Germinal center (tissue), 1 donor: ENCODE results near the gene TNFRSF14.

Experiments
- DNase-seq: peaks from one replicate; pipeline ENCODE4 v3.0.0; 2012; ENCODE audit warnings: mixed read lengths, low spot score

Gene TNFRSF14

DNA sequence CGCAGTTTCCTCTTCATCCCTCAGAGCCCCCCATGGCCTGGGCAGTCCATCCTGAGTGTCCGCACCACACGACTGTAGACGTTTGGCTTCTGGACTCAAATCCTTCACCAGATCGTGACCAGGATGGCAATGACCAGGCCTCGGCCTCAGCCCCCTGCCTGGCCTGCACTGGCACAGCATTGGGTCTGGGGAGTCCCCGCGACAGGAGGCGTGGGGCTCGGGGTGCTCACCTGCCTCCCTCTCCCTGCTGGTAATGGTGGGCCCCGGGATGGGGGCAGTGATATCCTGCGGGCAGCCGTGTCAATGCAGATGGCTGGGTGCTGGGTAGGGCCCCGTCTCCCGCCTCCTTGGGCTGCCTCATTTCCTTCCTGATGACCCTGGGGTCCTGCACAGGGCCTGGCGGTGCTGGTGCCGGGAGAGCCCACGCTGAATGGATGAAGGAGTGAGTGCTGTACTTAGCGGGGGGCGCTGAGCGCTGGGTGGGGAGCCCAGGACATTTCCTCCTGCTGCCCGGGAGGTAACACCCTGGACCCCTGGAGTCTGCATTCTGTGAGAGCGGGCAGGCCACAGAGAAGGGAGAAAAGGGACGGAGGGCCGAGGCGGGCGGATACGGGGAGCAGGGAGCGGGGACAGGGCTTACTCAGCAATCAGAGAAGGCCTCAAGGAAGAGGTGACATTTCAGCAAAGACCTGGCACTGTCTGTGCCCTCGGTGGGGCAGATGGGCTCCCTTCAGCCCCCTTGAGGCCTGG lies 2.1 kb upstream of the TNFRSF14 start:
- no peak for DNase-seq

DNA sequence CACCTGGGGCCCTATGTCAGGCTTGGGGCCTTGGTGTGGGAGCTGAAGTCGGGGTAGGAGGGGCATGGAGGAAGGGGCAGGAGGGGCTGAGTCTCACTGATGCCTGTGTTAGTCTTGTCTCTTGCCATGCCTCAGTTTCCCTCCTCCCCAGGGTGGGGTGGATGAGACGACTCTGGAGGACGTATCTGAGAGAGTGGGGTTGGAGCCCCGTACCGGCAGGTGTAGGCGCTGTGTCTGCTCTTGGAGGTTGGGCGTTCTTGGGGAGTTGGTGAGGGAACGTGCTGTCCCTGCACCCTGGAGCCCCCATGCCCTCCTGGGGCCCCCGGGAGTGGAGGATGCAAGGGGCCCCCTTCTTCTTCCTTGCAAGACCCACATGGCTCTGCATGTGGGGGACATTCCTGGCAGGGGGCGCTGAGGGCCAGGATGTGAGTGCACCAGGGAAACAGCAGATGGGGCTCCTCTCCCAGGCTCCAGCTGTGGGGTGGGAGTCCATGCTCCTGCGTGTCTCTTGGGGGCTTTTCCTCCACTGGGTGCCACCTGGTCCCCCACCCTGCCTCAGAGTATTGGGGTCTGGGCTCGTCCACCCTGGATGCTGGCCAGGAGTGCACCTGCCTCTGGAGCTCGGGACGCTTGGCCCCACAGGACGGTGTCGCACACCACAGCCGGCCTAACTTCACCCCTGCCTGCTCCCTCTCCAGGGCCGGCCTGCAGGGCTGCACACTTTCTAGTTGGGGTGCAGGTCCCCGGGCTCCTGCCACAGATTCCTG lies 1.4 kb upstream of the TNFRSF14 start:
- peak; percentile 49 for DNase-seq

DNA sequence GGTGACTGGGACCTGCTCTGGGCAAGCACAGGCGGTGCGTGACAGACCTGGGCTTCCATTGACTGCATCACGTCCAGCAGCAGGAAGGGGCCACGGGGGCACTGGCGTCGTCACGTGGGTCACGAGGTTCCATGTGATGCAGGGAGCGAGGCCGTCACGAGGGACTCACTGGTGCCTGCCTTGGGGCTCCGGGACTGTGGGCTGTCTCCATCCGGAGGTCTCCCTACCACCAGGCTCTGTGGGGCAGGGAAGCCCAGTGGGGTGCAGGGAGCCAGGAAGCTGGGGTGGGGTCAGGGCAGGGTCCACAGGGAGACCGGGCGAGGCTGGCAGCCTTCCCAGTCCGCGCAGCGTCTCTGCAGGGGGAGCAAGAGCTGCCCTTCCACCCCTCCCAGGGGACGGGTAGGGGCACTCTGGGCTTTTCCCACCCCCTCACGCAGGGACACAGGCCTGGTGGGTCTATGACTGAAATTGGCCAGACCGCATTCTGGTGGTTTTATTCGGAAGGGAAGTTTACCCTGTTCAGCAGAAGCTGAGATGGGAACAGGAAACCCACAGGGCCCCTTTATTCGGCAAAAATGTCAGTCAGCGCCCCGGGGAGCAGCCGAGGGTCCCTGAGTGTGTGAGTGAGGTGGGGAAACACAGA lies 416 bp upstream of the TNFRSF14 start:
- DNase-seq, result peak; percentile 61

DNA sequence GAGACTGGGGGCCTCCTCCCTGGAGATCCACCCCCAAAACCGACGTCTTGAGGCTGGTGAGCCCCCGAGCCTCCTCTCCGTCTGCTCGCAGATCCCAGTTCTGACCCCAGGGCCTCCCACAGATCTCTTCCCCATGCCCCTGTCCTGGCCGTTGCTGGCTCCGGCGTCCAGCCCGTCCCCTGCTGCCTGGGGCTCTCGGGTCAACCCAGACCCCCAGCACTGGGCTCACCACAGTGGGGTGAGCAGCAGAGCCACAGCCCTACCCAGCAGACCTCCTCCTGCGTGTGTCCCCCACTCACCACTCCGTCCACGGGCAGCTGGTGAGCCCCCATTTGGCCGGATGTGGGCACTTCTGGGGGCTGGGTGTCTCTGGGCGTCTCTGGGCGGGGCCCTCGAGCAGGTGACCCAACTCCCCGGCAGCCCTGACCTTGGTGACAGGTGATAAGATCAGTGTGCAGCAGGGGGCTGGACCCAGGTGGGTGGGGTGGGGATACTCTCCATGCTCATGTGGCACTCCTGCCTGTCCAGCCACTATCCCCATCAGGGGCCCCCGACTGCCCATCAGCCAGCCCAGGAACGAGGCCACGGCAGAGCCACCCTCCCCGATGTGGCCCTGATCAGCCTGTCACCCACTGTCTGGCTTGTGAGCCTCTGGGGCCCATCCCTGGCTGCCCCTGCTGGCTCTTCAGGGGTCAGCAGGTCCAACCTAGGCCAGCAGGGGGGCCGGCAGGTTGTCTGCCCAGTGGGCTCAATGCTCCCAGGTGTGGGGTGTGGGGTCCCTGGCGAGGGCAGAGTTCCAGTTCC lies 709 bp downstream of the TNFRSF14 start:
- DNase-seq, result peak; percentile 19

DNA sequence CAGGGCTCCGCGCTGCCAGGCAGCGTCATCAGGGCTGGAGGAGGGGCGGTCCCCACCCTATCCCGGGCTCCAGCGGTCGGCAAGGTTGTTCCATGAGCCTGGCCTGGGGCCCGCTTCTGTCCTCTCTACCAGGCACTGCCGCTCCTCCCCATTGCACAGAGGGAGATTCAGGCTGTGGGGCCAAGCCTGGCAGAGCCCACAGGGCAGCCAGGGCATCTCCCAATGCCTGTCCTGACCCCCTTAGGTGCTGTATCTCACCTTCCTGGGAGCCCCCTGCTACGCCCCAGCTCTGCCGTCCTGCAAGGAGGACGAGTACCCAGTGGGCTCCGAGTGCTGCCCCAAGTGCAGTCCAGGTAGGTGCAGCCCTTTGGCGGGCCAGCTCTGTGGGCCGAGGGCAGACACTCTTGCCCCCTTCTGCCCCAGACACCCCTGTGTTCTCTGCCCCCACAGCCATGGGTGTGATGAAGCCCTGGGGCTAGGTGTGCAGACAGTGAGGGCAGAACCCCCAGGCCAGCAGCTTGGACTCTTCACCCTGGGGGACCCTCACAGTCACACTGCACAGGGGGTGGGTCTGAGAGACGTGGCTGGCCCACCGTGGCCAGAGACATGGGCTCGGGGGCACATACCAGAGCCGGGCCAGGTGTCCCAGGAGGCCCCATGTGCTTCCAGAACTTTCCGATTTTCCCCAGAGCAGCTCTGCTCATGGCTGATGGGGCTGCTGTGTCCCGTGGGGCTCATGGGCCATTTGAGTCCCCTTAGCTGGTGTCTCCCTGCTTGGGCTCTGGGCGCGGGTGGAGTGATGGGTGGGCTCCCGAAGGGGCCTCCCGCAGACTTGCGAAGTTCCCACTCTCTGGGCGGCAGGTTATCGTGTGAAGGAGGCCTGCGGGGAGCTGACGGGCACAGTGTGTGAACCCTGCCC lies 1.6 kb downstream of the TNFRSF14 start:
- no peak for DNase-seq

DNA sequence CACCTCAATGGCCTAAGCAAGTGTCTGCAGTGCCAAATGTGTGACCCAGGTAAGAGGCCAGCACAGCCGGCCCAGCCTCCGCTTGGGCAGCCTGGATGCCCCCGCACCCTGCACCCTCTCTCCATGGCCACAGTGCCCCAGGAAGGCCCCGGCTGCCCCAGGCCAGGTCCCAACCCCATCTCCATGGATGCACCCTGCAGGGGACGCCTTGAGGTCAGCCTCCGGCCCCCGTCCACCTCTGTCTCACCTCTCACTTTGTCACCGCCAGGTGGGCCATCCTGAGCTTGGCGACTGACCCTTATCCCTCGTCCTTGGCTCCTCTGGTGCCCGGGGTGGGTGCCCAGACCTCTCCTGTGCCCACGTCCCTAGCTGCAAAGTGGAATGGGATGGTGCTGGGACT lies 2.2 kb downstream of the TNFRSF14 start:
- DNase-seq, result no peak

DNA sequence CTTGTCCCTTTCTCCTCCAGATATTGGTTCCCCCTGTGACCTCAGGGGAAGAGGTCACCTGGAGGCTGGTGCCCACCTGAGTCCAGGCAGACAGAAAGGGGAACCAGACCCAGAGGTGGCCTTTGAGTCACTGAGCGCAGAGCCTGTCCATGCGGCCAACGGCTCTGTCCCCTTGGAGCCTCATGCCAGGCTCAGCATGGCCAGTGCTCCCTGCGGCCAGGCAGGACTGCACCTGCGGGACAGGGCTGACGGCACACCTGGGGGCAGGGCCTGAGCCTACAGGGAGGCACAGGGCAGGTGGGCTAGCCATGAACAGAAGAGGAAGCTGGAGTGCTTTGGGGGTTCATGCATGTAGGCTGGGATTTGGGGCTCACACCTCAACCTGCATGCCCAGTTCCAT lies 2.7 kb downstream of the TNFRSF14 start:
- DNase-seq, result no peak

DNA sequence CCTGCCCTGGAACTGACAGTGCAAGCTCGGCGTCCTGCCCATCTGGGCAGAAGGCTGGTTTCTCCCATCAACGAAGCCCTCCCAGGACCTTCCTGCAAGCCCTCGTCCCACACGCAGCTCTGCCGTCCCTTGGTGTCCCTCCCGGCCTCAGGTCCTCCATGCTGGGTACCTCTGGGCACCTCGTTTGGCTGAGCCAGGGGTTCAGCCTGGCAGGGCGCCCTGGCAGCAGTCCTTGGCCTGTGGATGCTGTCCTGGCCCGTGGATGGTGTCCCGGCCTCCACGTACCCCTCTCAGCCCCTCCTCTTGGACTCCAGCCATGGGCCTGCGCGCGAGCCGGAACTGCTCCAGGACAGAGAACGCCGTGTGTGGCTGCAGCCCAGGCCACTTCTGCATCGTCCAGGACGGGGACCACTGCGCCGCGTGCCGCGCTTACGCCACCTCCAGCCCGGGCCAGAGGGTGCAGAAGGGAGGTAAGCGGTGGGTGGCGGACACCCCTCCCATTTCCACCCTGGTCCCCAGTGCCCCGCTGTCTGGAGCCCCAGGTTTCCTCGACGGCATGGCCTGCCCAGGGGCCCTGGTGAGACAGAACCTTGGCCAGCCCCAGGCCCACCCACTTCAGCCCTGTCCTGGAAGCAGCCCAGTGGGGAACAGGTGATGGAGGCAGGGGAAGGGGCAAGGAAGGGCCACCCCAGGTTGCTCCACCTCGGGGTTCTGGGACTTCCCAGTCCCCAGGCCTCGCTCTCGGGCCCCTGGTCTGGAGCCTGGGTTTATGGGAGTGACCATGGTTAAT lies 3.5 kb downstream of the TNFRSF14 start:
- DNase-seq, result no peak

DNA sequence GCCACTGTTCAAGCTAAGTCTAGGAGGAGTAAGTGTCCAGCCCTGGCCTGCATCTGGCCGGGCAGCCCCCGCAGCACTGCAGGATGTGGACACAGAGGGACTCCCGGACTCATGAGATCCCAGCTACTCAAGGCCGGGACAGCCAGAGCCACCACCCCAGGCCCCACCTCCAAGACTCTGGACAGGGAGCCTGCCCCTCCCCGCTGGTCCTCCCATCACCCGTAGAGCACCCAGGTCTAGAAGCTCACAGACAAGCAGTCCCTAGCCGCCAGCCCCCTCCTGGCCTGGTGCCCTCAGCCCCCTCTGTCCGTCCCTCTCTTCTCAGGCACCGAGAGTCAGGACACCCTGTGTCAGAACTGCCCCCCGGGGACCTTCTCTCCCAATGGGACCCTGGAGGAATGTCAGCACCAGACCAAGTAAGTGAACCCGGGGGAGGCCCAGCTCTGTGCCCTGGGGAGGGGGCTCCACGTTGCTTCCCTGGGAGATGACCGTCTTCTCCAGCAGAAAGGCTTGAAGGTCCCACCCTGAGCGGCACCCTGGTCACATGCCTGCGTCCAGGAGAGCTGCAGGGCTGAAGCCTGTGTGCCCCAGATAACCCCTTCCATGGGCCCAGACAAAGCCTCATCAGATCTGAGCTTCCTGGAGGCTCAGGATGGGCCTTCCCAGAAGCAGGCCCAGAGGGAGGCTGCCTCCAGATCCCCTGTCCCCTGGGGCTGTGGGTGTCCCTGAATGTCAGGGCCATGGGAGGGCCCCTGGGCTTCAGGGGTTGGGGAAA lies 4.3 kb downstream of the TNFRSF14 start:
- DNase-seq, result no peak

DNA sequence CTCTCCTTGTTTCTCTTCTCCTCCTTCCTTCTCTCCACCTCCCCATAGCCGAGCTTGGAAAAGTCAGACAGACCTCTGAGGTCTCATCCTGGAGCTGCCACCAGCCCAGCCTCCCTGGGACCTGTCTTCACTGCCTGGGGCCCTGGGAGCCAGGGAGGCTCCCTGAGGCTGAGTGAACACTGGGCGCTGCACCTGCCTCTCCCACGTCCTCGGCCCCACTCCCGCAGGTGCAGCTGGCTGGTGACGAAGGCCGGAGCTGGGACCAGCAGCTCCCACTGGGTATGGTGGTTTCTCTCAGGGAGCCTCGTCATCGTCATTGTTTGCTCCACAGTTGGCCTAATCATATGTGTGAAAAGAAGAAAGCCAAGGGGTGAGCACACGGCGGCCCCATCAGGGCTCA lies 5.3 kb downstream of the TNFRSF14 start:
- DNase-seq, result no peak

DNA sequence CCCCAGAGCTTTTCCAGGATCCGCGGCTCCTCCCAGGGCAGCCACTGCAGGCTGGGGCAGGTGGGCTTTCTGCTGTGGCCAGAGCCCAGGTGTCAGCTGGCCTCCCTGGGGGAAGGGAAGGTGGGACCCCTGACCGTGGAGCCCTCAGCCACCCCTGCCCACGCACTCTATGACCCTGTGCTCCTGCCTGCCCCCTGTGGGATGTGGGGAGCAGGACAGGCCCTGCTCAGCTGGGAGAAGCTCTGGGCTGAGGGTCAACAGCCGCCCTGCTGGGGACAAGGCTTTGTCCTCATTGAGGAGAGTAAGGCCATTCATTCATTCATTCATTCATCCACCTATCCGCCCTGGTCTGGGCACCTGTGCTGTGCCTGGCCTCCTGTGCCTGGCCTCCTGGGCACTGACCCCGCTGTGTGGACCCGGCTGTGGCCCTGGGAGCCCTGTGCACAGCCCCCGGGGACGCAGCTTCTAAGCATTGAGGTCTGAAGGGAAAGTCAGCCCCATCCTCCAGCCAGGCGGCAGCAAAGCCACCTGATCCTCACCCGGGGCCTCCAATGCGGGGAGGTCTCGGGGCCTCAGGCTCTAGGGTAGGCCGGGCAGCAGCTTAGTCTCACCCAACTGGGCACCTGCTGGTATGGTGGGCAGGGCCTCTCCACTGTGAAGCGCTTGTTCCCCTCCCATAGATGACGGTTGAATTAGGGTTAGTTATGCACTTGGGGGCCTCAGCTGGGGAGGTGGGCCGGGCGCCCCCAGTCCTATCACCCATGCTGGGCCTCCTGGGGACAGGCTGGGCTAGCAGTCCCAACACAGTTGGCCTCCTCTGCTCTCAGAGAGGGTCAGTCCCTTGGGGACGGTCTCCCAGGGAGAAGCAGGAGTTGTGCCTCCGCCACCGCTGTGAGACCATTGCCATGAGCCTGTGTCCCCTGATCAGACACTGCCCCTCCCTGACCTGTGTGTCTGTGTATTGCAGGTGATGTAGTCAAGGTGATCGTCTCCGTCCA lies 6.0 kb downstream of the TNFRSF14 start:
- DNase-seq, result no peak

DNA sequence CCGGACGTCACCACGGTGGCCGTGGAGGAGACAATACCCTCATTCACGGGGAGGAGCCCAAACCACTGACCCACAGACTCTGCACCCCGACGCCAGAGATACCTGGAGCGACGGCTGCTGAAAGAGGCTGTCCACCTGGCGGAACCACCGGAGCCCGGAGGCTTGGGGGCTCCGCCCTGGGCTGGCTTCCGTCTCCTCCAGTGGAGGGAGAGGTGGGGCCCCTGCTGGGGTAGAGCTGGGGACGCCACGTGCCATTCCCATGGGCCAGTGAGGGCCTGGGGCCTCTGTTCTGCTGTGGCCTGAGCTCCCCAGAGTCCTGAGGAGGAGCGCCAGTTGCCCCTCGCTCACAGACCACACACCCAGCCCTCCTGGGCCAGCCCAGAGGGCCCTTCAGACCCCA lies 7.0 kb downstream of the TNFRSF14 start:
- no peak for DNase-seq

DNA sequence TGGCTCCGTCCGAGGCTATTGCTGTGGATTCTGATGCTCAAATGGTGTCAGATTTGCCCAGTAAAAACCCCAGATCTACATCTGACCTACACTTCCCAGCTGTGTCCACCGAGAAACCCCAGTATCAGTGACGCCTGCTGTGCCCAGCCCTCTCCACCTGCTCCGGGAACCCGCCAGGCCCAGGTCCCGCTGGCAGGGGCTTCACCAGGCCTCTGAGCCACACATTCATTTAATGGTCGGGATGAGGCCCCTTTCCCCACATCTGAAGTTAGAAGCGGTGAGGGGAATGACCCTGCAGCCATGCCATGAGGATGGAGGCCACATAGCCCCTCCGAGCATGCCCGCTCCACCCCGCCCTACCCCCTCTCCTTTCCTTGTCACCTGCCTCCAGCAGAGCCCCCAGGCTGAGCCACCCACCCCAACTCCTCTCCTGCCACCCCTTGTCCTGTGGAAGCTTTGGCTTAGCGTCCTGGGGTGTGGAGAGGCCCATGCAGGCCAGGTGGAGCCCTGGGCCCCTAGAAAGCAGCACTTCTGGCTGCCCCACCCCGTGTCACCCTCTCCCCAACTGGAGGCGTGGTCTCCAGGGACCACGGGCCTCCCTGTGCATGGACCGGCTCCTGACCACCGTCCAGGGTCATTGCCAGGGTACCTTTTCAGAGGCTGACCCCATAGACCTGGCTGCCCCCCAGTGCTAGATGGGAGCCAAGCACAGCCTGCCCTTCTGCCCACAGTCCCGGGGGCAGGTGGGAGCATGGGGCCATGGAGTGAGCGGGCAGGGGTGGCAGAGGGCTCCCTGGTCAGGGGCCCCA lies 8.0 kb downstream of the TNFRSF14 start:
- no peak for DNase-seq

DNA sequence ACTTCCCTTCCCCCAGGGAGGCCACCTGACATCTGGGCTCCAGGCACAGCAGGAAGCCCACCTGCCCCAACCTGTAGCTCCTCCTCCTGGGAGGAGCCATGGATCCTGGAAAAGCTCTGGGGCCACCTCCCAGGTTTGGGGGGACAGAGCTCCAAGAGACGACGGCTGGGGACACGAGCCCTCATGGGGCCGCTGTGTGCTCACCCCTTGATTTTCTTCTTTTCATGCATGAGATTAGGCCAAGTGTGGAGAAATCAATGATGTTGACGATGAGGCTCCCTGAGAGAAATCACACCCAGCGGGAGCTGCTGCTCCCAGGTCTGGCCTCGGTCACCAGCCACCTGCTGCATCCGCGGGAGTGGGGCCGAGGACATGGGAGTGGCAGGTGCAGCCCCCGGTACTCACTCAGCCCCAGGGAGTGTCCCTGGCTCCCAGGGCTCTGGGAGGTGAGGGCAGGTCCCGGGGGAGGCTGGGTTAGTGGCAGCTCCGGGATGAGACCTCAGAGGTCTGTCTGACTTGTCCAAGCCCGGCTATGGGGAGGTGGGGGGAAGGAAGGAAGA lies 8.7 kb downstream of the TNFRSF14 start:
- DNase-seq, result no peak

DNA sequence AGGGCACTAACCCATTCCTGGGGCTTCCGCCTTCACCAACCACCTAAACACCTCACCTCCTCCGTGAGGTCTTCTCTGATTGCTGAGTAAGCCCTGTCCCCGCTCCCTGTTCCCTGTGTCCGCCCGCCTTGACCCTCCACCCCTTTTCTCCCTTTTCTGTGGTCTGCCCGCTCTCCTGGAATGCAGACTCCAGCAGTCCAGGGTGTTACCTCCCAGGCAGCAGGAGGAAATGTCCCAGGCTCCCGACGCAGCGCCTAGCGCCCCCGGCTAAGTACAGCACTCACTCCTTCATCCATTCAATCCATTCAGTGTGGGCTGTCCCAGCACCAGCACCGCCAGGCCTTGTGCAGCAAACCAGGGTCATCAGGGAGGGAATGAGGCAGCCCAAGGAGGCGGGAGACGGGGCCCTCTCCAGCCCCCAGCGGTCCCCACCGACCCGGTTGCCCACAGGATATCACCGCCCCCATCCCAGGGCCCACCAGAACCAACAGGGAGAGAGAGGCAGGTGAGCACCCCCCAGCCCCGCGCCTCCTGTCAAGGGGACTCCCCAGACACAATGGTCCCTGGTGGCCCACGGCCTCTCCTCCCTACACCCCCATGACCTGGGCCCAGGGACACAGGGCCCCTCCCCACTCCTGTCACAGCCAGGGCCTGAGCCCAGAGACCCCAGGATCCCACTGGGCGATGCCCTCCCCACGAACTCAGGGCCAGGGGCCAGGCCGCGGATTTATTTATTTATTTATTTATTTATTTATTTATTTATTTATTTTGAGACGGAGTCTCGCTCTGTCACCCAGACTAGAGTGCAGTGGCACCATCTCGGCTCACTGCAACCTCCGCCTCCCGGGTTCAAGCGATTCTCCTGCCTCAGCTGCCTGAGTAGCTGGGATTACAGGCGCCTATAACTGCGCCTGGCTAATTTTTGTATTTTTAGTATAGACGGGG lies 10.2 kb downstream of the TNFRSF14 start:
- DNase-seq, result no peak

DNA sequence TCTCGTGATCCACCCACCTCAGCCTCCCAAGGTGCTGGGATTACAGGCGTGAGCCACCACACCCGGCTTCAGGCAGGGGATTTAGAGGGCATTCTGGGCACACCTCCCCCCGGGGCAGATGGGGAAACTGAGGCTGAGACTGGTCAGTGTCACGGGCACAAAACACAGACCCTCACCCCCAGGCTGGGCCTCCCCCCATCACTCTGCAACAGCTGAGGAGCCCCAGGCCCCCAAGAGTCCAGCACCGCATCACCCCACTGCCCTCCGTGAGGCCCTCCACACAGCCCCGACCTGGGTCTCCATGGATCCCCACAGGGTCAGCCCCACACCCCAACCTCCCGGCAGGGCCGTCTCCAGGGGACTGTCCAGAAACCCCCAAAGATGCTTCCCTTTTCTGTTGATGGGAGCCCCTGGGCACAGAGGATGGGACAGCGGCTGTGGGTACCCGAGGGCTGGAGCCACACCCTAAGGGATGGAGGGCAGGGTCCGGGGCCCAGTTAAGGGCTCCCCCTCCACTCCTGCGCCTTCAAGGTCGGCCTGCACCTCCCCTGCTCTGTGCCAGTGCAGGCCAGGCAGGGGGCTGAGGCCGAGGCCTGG lies 11.0 kb downstream of the TNFRSF14 start:
- no peak for DNase-seq
